H9 (cell line): ENCODE measurements around the gene RHBDL1. TPM values are rescaled to one million over a fixed set of nuclear protein-coding genes. Genes with fewer than 3 reads are reported as not detected.

Experiments
- DNase-seq: peaks from one replicate; pipeline ENCODE4 v3.0.0-alpha.2; 2017
- H2AFZ ChIP-seq: one replicate; pipeline ENCODE4 v1.6.1; 2013; ENCODE audit warnings: mild to moderate bottlenecking, low read length, control low read depth, moderate library complexity
- H2AK5ac ChIP-seq: 2 replicates; pipeline ENCODE4 v1.6.1; 2013; ENCODE audit warnings: low read length, control low read depth, mixed read lengths; ENCODE audit not compliant: insufficient read length
- H2BK120ac ChIP-seq: one replicate; pipeline ENCODE4 v1.6.1; 2013; ENCODE audit warnings: low read depth, mild to moderate bottlenecking, low read length, control low read depth, inconsistent platforms; ENCODE audit not compliant: poor library complexity, severe bottlenecking
- H2BK12ac ChIP-seq: 2 replicates; pipeline ENCODE4 v1.6.1; 2013; ENCODE audit warnings: low read length, control low read depth, mixed read lengths, low read depth; ENCODE audit not compliant: insufficient read length
- H2BK15ac ChIP-seq: 2 replicates; pipeline ENCODE4 v1.6.1; 2013; ENCODE audit warnings: low read depth, low read length, control low read depth
- H2BK20ac ChIP-seq: one replicate; pipeline ENCODE4 v1.6.1; 2013; ENCODE audit warnings: low read depth, mild to moderate bottlenecking, low read length, control low read depth, inconsistent platforms; ENCODE audit not compliant: poor library complexity, severe bottlenecking
- H2BK5ac ChIP-seq: 2 replicates; pipeline ENCODE4 v1.6.1; 2013; ENCODE audit warnings: low read length, control low read depth, mixed read lengths; ENCODE audit not compliant: insufficient read length
- H3K14ac ChIP-seq: 2 replicates; pipeline ENCODE4 v1.6.1; 2013; ENCODE audit warnings: low read length, control low read depth; ENCODE audit not compliant: insufficient read depth
- H3K18ac ChIP-seq: 2 replicates; pipeline ENCODE4 v1.6.1; 2013; ENCODE audit warnings: low read depth, mild to moderate bottlenecking, mixed read lengths, low read length, control low read depth; ENCODE audit not compliant: insufficient read length
- H3K23ac ChIP-seq: 2 replicates; pipeline ENCODE4 v1.6.1; 2013; ENCODE audit warnings: low read length, control low read depth, mixed read lengths, low read depth; ENCODE audit not compliant: insufficient read length
- H3K23me2 ChIP-seq: 2 replicates; pipeline ENCODE4 v1.6.1; 2013; ENCODE audit warnings: low read depth, mild to moderate bottlenecking, mixed read lengths, low read length, control low read depth; ENCODE audit not compliant: insufficient read length, poor library complexity, severe bottlenecking
- H3K27ac ChIP-seq: 2 replicates; pipeline ENCODE4 v1.5.1; 2013; ENCODE audit warnings: low read length, control low read depth, mixed read lengths, low read depth; ENCODE audit not compliant: insufficient read length
- H3K27me3 ChIP-seq: 2 replicates; pipeline ENCODE4 v1.6.1; 2013; ENCODE audit warnings: low read length, control low read depth, inconsistent platforms; ENCODE audit not compliant: insufficient read depth
- H3K4ac ChIP-seq: 2 replicates; pipeline ENCODE4 v1.6.1; 2013; ENCODE audit warnings: low read depth, mild to moderate bottlenecking, control low read depth, inconsistent platforms, low read length, moderate library complexity
- H3K4me1 ChIP-seq: 2 replicates; pipeline ENCODE4 v1.6.1; 2013; ENCODE audit warnings: low read length, control low read depth, inconsistent platforms; ENCODE audit not compliant: insufficient read depth
- H3K4me2 ChIP-seq: 2 replicates; pipeline ENCODE4 v1.6.1; 2013; ENCODE audit warnings: low read length, control low read depth, mixed read lengths; ENCODE audit not compliant: insufficient read length, insufficient read depth
- H3K56ac ChIP-seq: 2 replicates; pipeline ENCODE4 v1.6.1; 2013; ENCODE audit warnings: low read depth, mild to moderate bottlenecking, mixed read lengths, low read length, control low read depth; ENCODE audit not compliant: insufficient read length
- H3K79me1 ChIP-seq: 2 replicates; pipeline ENCODE4 v1.6.1; 2013; ENCODE audit warnings: low read depth, mild to moderate bottlenecking, moderate library complexity, low read length, control low read depth, inconsistent platforms; ENCODE audit not compliant: insufficient read depth, poor library complexity, severe bottlenecking
- H3K79me2 ChIP-seq: 2 replicates; pipeline ENCODE4 v1.6.1; 2013; ENCODE audit warnings: low read length, control low read depth, inconsistent platforms; ENCODE audit not compliant: insufficient read depth
- H3K9ac ChIP-seq: 2 replicates; pipeline ENCODE4 v1.6.1; 2013; ENCODE audit warnings: low read length, control low read depth, mixed read lengths; ENCODE audit not compliant: insufficient read length; ENCODE audit errors: extremely low read depth
- H3K9me3 ChIP-seq: one replicate; pipeline ENCODE4 v1.6.1; 2013; ENCODE audit warnings: low read depth, low read length, inconsistent platforms; ENCODE audit not compliant: control insufficient read depth
- H3T11ph ChIP-seq: one replicate; pipeline ENCODE4 v1.6.1; 2013; ENCODE audit warnings: mild to moderate bottlenecking, low read length, control low read depth, inconsistent platforms
- H4K20me1 ChIP-seq: one replicate; pipeline ENCODE4 v1.6.1; 2013; ENCODE audit not compliant: control insufficient read depth, insufficient read length, insufficient read depth
- H4K5ac ChIP-seq: 2 replicates; pipeline ENCODE4 v1.6.1; 2013; ENCODE audit warnings: low read depth, mild to moderate bottlenecking, mixed read lengths, low read length, control low read depth; ENCODE audit not compliant: insufficient read length
- H4K8ac ChIP-seq: replicated peaks from 2 replicates; pipeline ENCODE4 v1.6.1; 2013; ENCODE audit warnings: low read length, control low read depth, mixed read lengths, low read depth; ENCODE audit not compliant: insufficient read length
- H4K91ac ChIP-seq: 2 replicates; pipeline ENCODE4 v1.6.1; 2013; ENCODE audit warnings: low read depth, mild to moderate bottlenecking, moderate library complexity, mixed read lengths, low read length, control low read depth; ENCODE audit not compliant: insufficient read length
- H3K27ac Mint-ChIP-seq, 3 experiments: 2 replicates in 2 of 3; 3 replicates in 1 of 3; pipeline ENCODE4 v1.8.0; 2020 to 2021; ENCODE audit warnings: mixed read lengths in 3 of 3, mild to moderate bottlenecking in 1 of 3, moderate library complexity in 1 of 3
- H3K27me3 Mint-ChIP-seq: 2 replicates; pipeline ENCODE4 v1.8.0; 2021; ENCODE audit warnings: low read depth, mild to moderate bottlenecking, moderate library complexity, mixed read lengths
- H3K36me3 Mint-ChIP-seq, 3 experiments: 2 replicates in 2 of 3; 3 replicates in 1 of 3; pipeline ENCODE4 v1.8.0; 2020 to 2021; ENCODE audit warnings: low read depth in 3 of 3, mixed read lengths in 3 of 3; ENCODE audit not compliant: insufficient read depth in 1 of 3
- H3K4me1 Mint-ChIP-seq, 2 experiments: 2 replicates each; pipeline ENCODE4 v1.8.0; 2020; ENCODE audit warnings: mixed read lengths in 2 of 2
- H3K4me3 Mint-ChIP-seq, 2 experiments: 2 replicates in 1 of 2; 3 replicates in 1 of 2; pipeline ENCODE4 v1.8.0; 2020 to 2021; ENCODE audit warnings: mild to moderate bottlenecking in 2 of 2, mixed read lengths in 2 of 2, moderate library complexity in 1 of 2
- H3K9me3 Mint-ChIP-seq, 2 experiments: 2 replicates in 1 of 2; 3 replicates in 1 of 2; pipeline ENCODE4 v1.8.0; 2020; ENCODE audit warnings: mild to moderate bottlenecking in 2 of 2, mixed read lengths in 2 of 2, moderate library complexity in 1 of 2
- WGBS: extraction: QIAGEN DNeasy Blood & Tissue Kit; methylation state at CpG from one replicate; pipeline ENCODE4 v1.1.7; 2013; ENCODE audit warnings: missing lambda C conversion rate, low lambda C conversion rate, mixed read lengths; ENCODE audit not compliant: insufficient read length; ENCODE audit errors: extremely low coverage; 5-methylcytosine and 5-hydroxymethylcytosine counted together
- total RNA-seq: library from RNA; stranded (reverse); gene quantifications from 2 replicates; pipeline ENCODE4 v1.2.1, GENCODE V29; 2021
- TF ChIP-seq, protein P1 (sequence below): fragments of 200-600 bp; sonication (generic); conservative IDR thresholded peaks from 3 replicates; pipeline ENCODE4 v1.8.0; 2021; ENCODE audit warnings: antibody characterized with exemption, mild to moderate bottlenecking

The RHBDL1 gene
- total RNA-seq, 1 experiment from 2014 or later: 7.6 TPM

DNA sequence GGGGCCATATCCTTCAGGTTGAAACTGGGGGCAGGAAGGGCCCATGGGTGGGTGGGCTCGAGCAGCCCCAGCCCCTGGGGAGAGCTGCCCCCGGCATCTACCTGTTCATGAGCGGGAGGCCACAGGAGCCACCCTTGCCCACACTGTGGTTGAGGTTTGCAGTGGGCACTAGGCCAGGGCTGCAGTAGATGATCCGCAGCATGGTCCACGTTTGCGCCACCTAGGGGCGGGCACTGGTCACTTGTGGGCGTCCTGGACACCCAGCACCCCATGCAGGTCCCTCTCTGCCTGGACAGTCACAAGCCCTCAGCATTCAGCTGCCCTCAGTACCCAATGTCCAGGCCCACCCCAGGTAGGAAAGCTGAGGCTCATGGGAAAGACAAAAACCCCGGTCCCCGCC is 10.5 kb downstream of the RHBDL1 start:
- H3K4me3 Mint-ChIP-seq: peak overlapping the region; percentile 15 to 69; a peak in 3 of 5 replicates
- H3K9me3 Mint-ChIP-seq: no peaks in the 10 kb centered on the region; a peak in 1 of 5 replicates
- H4K91ac ChIP-seq: no peak overlapping the region

More for the DNA sequence above, 10.5 kb downstream of the RHBDL1 start:
- no peak overlapping the region for H2BK20ac ChIP-seq
- H3K27me3 ChIP-seq: 0 out of 2 replicates have a peak, but pooled peaks cover under 1% of the 10 kb centered on the region
- H4K8ac ChIP-seq: no peak overlapping the region
- no peak overlapping the region for H3K14ac ChIP-seq
- no peak overlapping the region for H3K18ac ChIP-seq
- no peak overlapping the region for H2BK12ac ChIP-seq
- no peak overlapping the region for H3K27ac ChIP-seq
- no peak overlapping the region for H2BK120ac ChIP-seq
- no peak overlapping the region; a peak in 1 of 7 replicates for H3K27ac Mint-ChIP-seq
- WGBS: no CpG with 5 or more reads among the region's 10 CpGs
- H3K27me3 Mint-ChIP-seq: peaks cover 4% of the 10 kb centered on the region
- H3K56ac ChIP-seq: no peak overlapping the region
- no peak overlapping the region for H3T11ph ChIP-seq
- no peaks in the 10 kb centered on the region for H3K79me1 ChIP-seq
- TF ChIP-seq, protein P1, sequence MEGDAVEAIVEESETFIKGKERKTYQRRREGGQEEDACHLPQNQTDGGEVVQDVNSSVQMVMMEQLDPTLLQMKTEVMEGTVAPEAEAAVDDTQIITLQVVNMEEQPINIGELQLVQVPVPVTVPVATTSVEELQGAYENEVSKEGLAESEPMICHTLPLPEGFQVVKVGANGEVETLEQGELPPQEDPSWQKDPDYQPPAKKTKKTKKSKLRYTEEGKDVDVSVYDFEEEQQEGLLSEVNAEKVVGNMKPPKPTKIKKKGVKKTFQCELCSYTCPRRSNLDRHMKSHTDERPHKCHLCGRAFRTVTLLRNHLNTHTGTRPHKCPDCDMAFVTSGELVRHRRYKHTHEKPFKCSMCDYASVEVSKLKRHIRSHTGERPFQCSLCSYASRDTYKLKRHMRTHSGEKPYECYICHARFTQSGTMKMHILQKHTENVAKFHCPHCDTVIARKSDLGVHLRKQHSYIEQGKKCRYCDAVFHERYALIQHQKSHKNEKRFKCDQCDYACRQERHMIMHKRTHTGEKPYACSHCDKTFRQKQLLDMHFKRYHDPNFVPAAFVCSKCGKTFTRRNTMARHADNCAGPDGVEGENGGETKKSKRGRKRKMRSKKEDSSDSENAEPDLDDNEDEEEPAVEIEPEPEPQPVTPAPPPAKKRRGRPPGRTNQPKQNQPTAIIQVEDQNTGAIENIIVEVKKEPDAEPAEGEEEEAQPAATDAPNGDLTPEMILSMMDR: peak; percentile 60
- no peak overlapping the region for H3K4me2 ChIP-seq
- H2BK15ac ChIP-seq: no peak overlapping the region
- no peak overlapping the region for H3K4ac ChIP-seq
- H3K23ac ChIP-seq: no peak overlapping the region
- H2AFZ ChIP-seq: no peak overlapping the region
- peaks cover 16% of the 10 kb centered on the region for H3K23me2 ChIP-seq
- H2BK5ac ChIP-seq: no peak overlapping the region
- no peak overlapping the region for H3K9ac ChIP-seq
- H3K4me1 ChIP-seq: no peaks in the 10 kb centered on the region
- DNase-seq: peak; percentile 63
- H2AK5ac ChIP-seq: no peak overlapping the region
- H4K5ac ChIP-seq: no peak overlapping the region
- no peaks in the 10 kb centered on the region for H4K20me1 ChIP-seq
- H3K9me3 ChIP-seq: no peaks in the 10 kb centered on the region
- peaks cover 15 to 46% (median 44%) of the 10 kb centered on the region in 3 experiments; a peak in 6 of 7 replicates for H3K36me3 Mint-ChIP-seq
- H3K79me2 ChIP-seq: peaks cover 2% of the 10 kb centered on the region; the same call in 1 of the 2 replicates
- H3K4me1 Mint-ChIP-seq: peaks cover 10 to 26% of the 10 kb centered on the region in 2 experiments
